Adipose tissue (tissue), 3 donors: ENCODE results near the gene BPI. TPM values are rescaled to one million over a fixed set of nuclear protein-coding genes. Genes with fewer than 3 reads are reported as not detected.
"Not testable (repeated sequence)": the region's sequence is repeated elsewhere in the genome, so short reads cannot be mapped to it uniquely, and the experiment has no call there.

Experiments used
- H3K27ac ChIP-seq: one replicate; pipeline ENCODE4 v1.5.1; 2013; ENCODE audit warnings: low read depth, low read length
- WGBS, 3 donors: extraction: QIAGEN DNeasy Blood & Tissue Kit; methylation state at CpG; one replicate each; pipeline ENCODE4 v1.1.7; 2013; 5-methylcytosine and 5-hydroxymethylcytosine counted together
- polyA plus RNA-seq, 3 donors: library from polyadenylated mRNA; stranded (reverse); fragments of 200-250 nt; gene quantifications; one replicate each; pipeline ENCODE4 v1.2.3, GENCODE V29; 2013
- donor health status: healthy with polysubstance abuse.
- donor health status: Bipolar disorder and iron deficiency.
- donor health status: healthy.

BPI gene
- polyA plus RNA-seq, result 1 to 10 TPM in 1 of 3 donors, under 1 TPM in 2; 0.02 to 3.5 (median 0.21) TPM

- WGBS, 3 donors, result 51 to 71% (median 52%) methylated on average over 21 of the region's 21 CpGs
- H3K27ac ChIP-seq, result no peak within 1 kb of the TSS
These were observed at the start of gene BPI for GRCh38 chr20:38303908-38304379. Gene BPI (plus strand): TSS chr20:38304156. CDS start chr20:38304224, 68 bp downstream.

DNA sequence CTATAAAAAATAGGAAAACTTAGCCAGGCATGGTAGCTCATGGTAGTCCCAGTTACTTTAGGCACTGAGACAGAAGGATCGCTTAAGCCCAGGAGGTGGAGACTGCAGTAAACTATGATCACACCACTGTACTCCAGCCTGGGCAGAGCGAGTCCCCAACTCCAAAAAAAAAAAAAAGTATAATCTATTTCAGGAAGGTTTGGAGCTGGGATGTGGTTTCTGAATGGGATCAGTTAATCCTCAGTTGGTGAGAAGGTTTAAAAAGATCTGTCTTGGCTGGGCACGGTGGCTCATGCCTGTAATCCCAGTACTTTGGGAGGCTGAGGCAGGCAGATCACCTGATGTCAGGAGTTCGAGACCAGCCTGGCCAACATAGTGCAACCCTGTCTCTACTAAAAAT lies 49.3 kb upstream of the BPI start:
- not testable (repeated sequence) for H3K27ac ChIP-seq
- 80 to 85% (median 83%) methylated on average over 4 of the region's 4 CpGs for WGBS, 3 donors

GRCh38 chr20:38255393-38255792 lies 48.6 kb upstream of the BPI start:
- H3K27ac ChIP-seq, result no peak overlapping the region
- WGBS, 3 donors, result 46 to 74% (median 48%) methylated on average over 5 of the region's 5 CpGs

- WGBS, 3 donors, result 70 to 87% (median 85%) methylated on average over 4 of the region's 4 CpGs
- H3K27ac ChIP-seq, result peak overlapping the region; percentile 1
These were observed 47.9 kb upstream of the BPI start for GRCh38 chr20:38256021-38256420.

GRCh38 chr20:38256966-38257365 lies 47.0 kb upstream of the BPI start:
- no peak overlapping the region for H3K27ac ChIP-seq
- WGBS, 3 donors, result 61 to 75% (median 69%) methylated on average over 2 of the region's 2 CpGs

- no peak overlapping the region for H3K27ac ChIP-seq
- 75 to 96% (median 95%) methylated on average over 7 of the region's 7 CpGs for WGBS, 3 donors
These were observed 45.3 kb upstream of the BPI start for GRCh38 chr20:38258545-38259215.

DNA sequence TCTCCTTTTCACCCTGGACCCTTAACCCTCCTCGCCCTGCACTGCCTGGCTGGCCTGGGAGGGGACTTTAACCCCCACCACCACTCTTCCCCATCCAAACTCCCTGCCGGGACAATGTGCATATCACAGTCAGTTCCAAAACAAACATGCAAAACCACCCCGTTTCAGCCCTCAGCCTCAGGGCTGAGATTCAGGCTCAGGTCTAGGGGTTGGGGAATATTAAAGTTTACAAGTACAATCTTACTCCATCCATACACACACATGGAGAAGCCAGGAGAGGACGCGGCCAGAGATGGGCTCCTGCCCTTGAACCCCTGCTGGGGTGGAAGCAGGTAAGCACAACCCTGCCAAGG lies 44.0 kb upstream of the BPI start:
- 10 to 20% (median 16%) methylated on average over 5 of the region's 5 CpGs for WGBS, 3 donors
- no peak overlapping the region for H3K27ac ChIP-seq

- 3 to 7% (median 4%) methylated on average over 36 to 62 of the region's 65 CpGs for WGBS, 3 donors
- H3K27ac ChIP-seq, result no peak within 1 kb of the TSS
These were observed 43.4 kb upstream of the BPI start, which contains the start of gene KIAA1755 for GRCh38 chr20:38260378-38261053. Gene KIAA1755 (minus strand): TSS chr20:38260735. CDS start chr20:38260500, 235 bp downstream.

DNA sequence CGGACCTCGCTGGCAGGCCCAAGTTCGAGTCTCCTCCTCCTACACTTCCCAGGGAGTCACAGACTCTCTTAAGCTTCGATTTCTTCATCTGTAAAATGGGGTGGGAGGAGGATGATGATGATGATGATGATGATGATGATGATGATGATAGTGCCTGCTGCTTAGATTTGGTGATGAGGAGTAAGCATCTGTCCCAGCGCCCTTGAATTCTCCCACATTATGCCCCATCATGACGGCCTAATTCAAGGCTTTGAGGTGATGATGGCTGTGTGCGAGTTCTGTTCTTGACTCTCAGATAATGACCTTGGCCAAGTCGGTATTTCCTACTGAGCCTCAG lies 42.9 kb upstream of the BPI start:
- 48 to 61% (median 60%) methylated on average over 8 of the region's 8 CpGs for WGBS, 3 donors

DNA sequence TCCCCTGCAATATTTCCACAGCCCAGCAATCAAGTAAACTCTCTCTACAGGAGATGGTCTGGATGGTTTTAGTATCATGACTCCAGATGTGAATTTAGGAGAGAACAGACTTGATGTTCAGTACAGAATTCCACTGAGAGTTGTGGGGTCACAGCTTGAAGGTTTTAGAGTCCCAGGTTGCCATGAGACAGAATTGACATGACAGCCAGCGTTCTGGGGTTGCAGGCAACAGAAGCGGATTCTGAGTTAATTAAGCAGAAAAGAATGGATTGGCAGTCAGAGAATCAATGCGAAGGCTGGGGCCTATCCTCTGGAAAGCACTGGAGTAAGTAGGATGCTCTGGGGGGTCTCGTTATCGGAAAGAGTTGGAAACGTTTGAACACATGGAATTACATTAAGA lies 41.0 kb upstream of the BPI start:
- 80 to 91% (median 88%) methylated on average over 6 of the region's 6 CpGs for WGBS, 3 donors
- H3K27ac ChIP-seq, result no peak overlapping the region

More for the DNA sequence above, 42.9 kb upstream of the BPI start:
- H3K27ac ChIP-seq, result no peak overlapping the region

DNA sequence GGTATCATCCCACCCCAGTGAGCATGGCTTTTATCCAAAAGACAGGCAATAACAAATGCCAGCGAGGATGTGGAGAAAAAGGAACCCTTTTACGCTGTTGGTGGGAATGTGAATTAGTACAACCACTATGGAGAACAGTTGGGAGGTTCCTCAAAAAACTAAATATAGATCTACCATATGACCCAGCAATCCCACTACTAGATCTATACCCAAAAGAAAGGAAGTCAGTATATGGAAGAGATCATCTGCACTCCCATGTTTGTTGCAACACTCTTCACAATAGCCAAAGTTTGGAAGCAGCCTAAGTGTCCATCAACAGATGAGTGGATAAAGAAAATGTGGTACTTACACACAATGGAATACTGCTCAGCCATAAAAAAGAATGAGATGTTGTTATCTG lies 37.5 kb upstream of the BPI start:
- WGBS, 3 donors, result 80 to 83% (median 82%) methylated on average over 2 of the region's 2 CpGs
- H3K27ac ChIP-seq, result no peak overlapping the region

- 54 to 63% (median 61%) methylated on average over 2 of the region's 2 CpGs for WGBS, 3 donors
- H3K27ac ChIP-seq, result no peak overlapping the region
These were observed 36.7 kb upstream of the BPI start for GRCh38 chr20:38267296-38267695.

- no peak overlapping the region for H3K27ac ChIP-seq
- 63 to 83% (median 78%) methylated on average over 5 of the region's 5 CpGs for WGBS, 3 donors
These were observed 35.9 kb upstream of the BPI start for GRCh38 chr20:38267901-38268514.

- WGBS, 3 donors, result 79 to 93% (median 83%) methylated on average over 3 of the region's 3 CpGs
These were observed 34.9 kb upstream of the BPI start for GRCh38 chr20:38269040-38269439.

DNA sequence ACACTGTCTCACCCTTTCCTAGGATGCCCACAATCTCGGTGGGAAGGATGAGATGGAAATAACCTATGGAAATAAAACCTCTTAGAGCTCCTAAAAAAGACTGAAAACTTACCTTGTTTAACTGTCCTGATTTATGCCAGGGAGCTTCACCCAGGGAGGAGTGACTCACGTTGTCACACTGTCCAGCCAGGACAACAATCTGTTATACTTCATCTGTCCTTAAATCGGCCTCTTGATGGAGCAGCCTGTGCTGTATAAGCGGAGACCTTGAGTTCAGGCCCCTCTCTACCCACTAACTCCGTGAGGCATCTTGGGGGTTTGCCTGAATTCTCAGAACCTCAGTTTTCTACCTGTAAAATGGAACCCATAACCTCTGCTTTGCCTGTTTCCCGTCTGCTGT lies 34.2 kb upstream of the BPI start:
- H3K27ac ChIP-seq, result no peak overlapping the region
- 73 to 89% (median 82%) methylated on average over 6 of the region's 6 CpGs for WGBS, 3 donors

More at GRCh38 chr20:38269040-38269439, 34.9 kb upstream of the BPI start:
- no peak overlapping the region for H3K27ac ChIP-seq

DNA sequence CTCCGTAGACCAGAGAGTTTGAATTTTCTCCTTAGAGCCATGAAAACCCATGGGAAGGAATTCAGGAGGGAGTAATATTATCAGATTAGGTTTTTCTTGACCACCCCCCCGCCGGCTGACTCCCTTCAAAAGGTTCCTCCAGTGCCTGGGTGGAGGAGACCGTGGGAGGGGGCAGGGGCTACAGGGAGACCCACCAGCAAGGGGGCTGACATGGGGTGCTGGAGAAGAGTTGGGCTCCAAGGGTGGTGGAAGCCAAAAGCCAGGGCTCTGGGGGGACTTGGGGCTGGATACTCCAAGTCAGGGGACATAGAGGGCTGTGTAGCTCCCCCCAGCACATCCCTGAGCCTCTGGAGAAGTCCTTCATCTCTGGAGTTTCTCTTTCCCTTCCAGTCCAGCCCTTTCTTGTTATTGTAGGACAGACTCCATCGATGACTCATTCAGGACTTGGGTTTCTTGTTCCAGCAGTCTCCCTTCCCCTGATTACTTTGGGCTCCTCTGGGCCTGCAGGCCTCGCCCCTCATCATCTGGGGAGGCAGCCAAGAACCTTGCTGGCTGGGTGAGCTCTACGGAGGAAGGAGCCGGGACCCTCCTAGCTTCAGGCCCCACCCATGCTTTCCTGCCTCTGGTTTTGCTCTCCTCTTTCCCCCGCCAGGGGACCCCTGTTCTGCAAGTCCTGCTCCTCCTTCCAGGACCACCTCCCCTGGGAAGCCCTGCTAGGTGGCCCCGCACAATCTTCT lies 32.9 kb upstream of the BPI start:
- H3K27ac ChIP-seq, result no peak overlapping the region
- WGBS, 3 donors, result 56 to 66% (median 62%) methylated on average over 10 of the region's 10 CpGs

- 88 to 96% (median 89%) methylated on average over 2 of the region's 2 CpGs for WGBS, 3 donors
- H3K27ac ChIP-seq, result no peak overlapping the region
These were observed 32.3 kb upstream of the BPI start for GRCh38 chr20:38271608-38272120.

DNA sequence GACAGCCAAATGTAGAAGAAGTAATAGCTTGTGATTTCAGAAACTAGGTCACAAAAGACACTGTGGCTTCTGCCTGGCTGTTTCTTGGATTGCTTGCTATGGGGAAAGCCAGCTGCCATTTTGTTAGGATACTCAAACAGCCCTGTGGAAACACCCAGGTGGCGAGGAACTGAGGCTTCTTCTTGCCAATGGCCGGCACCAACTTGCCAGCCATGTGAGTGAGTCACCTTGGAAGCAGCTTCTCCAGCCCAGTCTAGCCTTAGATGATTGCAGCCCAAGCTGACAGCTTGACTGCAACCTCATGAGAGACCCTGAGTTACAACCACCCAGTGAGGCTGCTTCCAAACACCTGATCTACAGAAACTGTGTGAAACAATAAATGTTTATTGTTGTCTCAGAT lies 31.6 kb upstream of the BPI start:
- 80 to 95% (median 87%) methylated on average over 2 of the region's 2 CpGs for WGBS, 3 donors
- no peak overlapping the region for H3K27ac ChIP-seq

DNA sequence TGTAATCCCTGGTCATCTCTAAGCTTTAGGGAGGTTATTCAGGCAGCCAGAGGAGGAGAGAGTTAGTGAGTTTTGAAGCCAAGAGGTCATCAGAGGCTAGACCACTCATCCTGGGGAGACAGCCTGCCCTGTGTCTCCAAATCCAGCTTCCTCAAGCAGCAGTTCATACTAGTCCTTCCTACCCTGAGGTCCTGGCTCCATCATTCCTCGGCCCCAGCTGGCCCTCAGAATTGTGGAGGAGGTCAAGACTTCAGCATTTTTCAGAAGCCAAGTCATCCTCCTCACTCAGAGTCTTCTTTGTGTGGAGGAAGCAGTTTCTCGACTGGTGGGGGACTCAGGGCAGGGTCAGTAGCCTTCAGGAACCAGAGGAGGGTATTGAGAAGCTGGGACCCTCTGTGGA lies 31.0 kb upstream of the BPI start:
- peak overlapping the region; percentile 17 for H3K27ac ChIP-seq
- WGBS, 3 donors, result 40 to 70% (median 62%) methylated on average over 2 of the region's 2 CpGs
